ENCODE results near the gene PEX26.
A peak's percentile ranks its signal among the peaks of the same experiment; 100 is the strongest.

The PEX26 gene

GRCh38 chr22:18077087-18077638 lies 627 bp upstream of the PEX26 start:
- Histone ChIP-seq H3K9me3 (ENCODE audit: insufficient read depth, low read depth, low read length) (no peaks in the 10 kb centered on the region), H3K36me3 (ENCODE audit: control insufficient read depth in 1 of 2, insufficient read depth in 2 of 2, low read length in 2 of 2) (peaks cover 5 to 14% of the 10 kb centered on the region in 2 experiments), H3K79me1 (ENCODE audit: low read length) (peaks cover 7% of the 10 kb centered on the region), H3K4me1 (ENCODE audit: control insufficient read depth in 1 of 2, insufficient read depth in 2 of 2, low read length in 2 of 2) (peaks cover 4 to 5% of the 10 kb centered on the region in 2 experiments), H2BK120ac (ENCODE audit: insufficient read depth, low read length, poor library complexity) (no peak overlapping the region), H3K23ac (ENCODE audit: low read length) (no peak overlapping the region), H3K27me3 (ENCODE audit: insufficient read depth, low read length) (no peaks in the 10 kb centered on the region), H2AK5ac (ENCODE audit: low read length) (no peak overlapping the region), H3K4ac (ENCODE audit: low read depth, low read length) (peak overlapping the region; percentile 18), H2BK12ac (ENCODE audit: low read length) (no peak overlapping the region), H4K91ac (ENCODE audit: low read depth, low read length) (peak overlapping the region; percentile 16), H2AFZ (ENCODE audit: insufficient read depth, low read length, poor library complexity) (peak overlapping the region; percentile 14), H3K9ac (ENCODE audit: low read length) (peak overlapping the region; percentile 59), H3K18ac (ENCODE audit: low read length) (peak overlapping the region; percentile 13), H4K12ac (ENCODE audit: low read depth, low read length) (peak overlapping the region; percentile 40), H3K14ac (ENCODE audit: low read length) (peak overlapping the region; percentile 22), H3K4me3 (ENCODE audit: low read depth, low read length) (peak overlapping the region; percentile 74), H3K27ac (ENCODE audit: low read depth, low read length) (no peak overlapping the region), H2BK5ac (ENCODE audit: low read depth, low read length, poor library complexity) (no peak overlapping the region), H4K8ac (ENCODE audit: low read depth, low read length) (peak overlapping the region; percentile 73), H3K4me2 (ENCODE audit: low read length) (peak overlapping the region; percentile 71), H3K79me2 (ENCODE audit: control insufficient read depth, insufficient read depth, low read length, poor library complexity) (peaks cover 10% of the 10 kb centered on the region)
- 100% methylated on average over 1 of the region's 10 CpGs for WGBS (ENCODE audit: extremely low coverage, insufficient coverage, insufficient read length)
- DNase-seq, result no peak

GRCh38 chr22:18078329-18079041 lies 695 bp downstream of the PEX26 start:
- no peak overlapping the region for H2BK5ac ChIP-seq (ENCODE audit: low read depth, low read length, poor library complexity)
- peak overlapping the region; percentile 86 for H3K4me2 ChIP-seq (ENCODE audit: low read length)
- peak overlapping the region; percentile 34 for H2AK5ac ChIP-seq (ENCODE audit: low read length)
- peak overlapping the region; percentile 86 for H3K18ac ChIP-seq (ENCODE audit: low read length)
- peak overlapping the region; percentile 97 for H4K12ac ChIP-seq (ENCODE audit: low read depth, low read length)
- peak overlapping the region; percentile 14 for H3K27ac ChIP-seq (ENCODE audit: low read depth, low read length)
- peaks cover 8 to 19% of the 10 kb centered on the region in 2 experiments for H3K36me3 ChIP-seq (ENCODE audit: control insufficient read depth in 1 of 2, insufficient read depth in 2 of 2, low read length in 2 of 2)
- peak overlapping the region; percentile 89 for H3K4ac ChIP-seq (ENCODE audit: low read depth, low read length)
- no peaks in the 10 kb centered on the region for H3K9me3 ChIP-seq (ENCODE audit: insufficient read depth, low read depth, low read length)
- H2BK120ac ChIP-seq (ENCODE audit: insufficient read depth, low read length, poor library complexity), result peak overlapping the region; percentile 52
- DNase-seq, result peak in 1 of 2 donors; percentile 45
- peak overlapping the region; percentile 98 for H3K4me3 ChIP-seq (ENCODE audit: low read depth, low read length)
- peak overlapping the region; percentile 92 for H3K9ac ChIP-seq (ENCODE audit: low read length)
- H4K91ac ChIP-seq (ENCODE audit: low read depth, low read length), result peak overlapping the region; percentile 88
- peak overlapping the region; percentile 82 for H3K14ac ChIP-seq (ENCODE audit: low read length)
- H3K79me1 ChIP-seq (ENCODE audit: low read length), result peaks cover 7% of the 10 kb centered on the region
- H4K8ac ChIP-seq (ENCODE audit: low read depth, low read length), result peak overlapping the region; percentile 93
- H3K4me1 ChIP-seq (ENCODE audit: control insufficient read depth in 1 of 2, insufficient read depth in 2 of 2, low read length in 2 of 2), result peaks cover 4 to 5% of the 10 kb centered on the region in 2 experiments
- no peaks in the 10 kb centered on the region for H3K27me3 ChIP-seq (ENCODE audit: insufficient read depth, low read length)
- peak overlapping the region; percentile 23 for H2BK12ac ChIP-seq (ENCODE audit: low read length)
- H2AFZ ChIP-seq (ENCODE audit: insufficient read depth, low read length, poor library complexity), result peak overlapping the region; percentile 90
- no peak overlapping the region for H3K23ac ChIP-seq (ENCODE audit: low read length)
- H3K79me2 ChIP-seq (ENCODE audit: control insufficient read depth, insufficient read depth, low read length, poor library complexity), result peaks cover 10% of the 10 kb centered on the region
- no CpG with 5 or more reads among the region's 45 CpGs for WGBS (ENCODE audit: extremely low coverage, insufficient coverage, insufficient read length)

GRCh38 chr22:18079706-18080233 lies 2.0 kb downstream of the PEX26 start:
- H3K36me3 ChIP-seq (ENCODE audit: control insufficient read depth in 1 of 2, insufficient read depth in 2 of 2, low read length in 2 of 2), result peaks cover 11 to 25% of the 10 kb centered on the region in 2 experiments
- no CpG with 5 or more reads among the region's 4 CpGs for WGBS (ENCODE audit: extremely low coverage, insufficient coverage, insufficient read length)
- H3K27ac ChIP-seq (ENCODE audit: low read depth, low read length), result no peak overlapping the region
- peaks cover 7% of the 10 kb centered on the region for H3K79me1 ChIP-seq (ENCODE audit: low read length)
- H3K4me1 ChIP-seq (ENCODE audit: control insufficient read depth in 1 of 2, insufficient read depth in 2 of 2, low read length in 2 of 2), result peaks cover 4 to 5% of the 10 kb centered on the region in 2 experiments
- H3K4ac ChIP-seq (ENCODE audit: low read depth, low read length), result no peak overlapping the region
- no peak for DNase-seq
- H3K9me3 ChIP-seq (ENCODE audit: insufficient read depth, low read depth, low read length), result no peaks in the 10 kb centered on the region
- no peak overlapping the region for H2AFZ ChIP-seq (ENCODE audit: insufficient read depth, low read length, poor library complexity)
- H4K8ac ChIP-seq (ENCODE audit: low read depth, low read length), result no peak overlapping the region
- no peaks in the 10 kb centered on the region for H3K27me3 ChIP-seq (ENCODE audit: insufficient read depth, low read length)
- H3K18ac ChIP-seq (ENCODE audit: low read length), result no peak overlapping the region
- no peak overlapping the region for H2BK5ac ChIP-seq (ENCODE audit: low read depth, low read length, poor library complexity)
- no peak overlapping the region for H3K9ac ChIP-seq (ENCODE audit: low read length)
- H2BK120ac ChIP-seq (ENCODE audit: insufficient read depth, low read length, poor library complexity), result no peak overlapping the region
- no peak overlapping the region for H3K4me3 ChIP-seq (ENCODE audit: low read depth, low read length)
- no peak overlapping the region for H3K14ac ChIP-seq (ENCODE audit: low read length)
- H3K4me2 ChIP-seq (ENCODE audit: low read length), result no peak overlapping the region
- peaks cover 10% of the 10 kb centered on the region for H3K79me2 ChIP-seq (ENCODE audit: control insufficient read depth, insufficient read depth, low read length, poor library complexity)
- no peak overlapping the region for H4K91ac ChIP-seq (ENCODE audit: low read depth, low read length)
- H2AK5ac ChIP-seq (ENCODE audit: low read length), result no peak overlapping the region
- no peak overlapping the region for H2BK12ac ChIP-seq (ENCODE audit: low read length)
- no peak overlapping the region for H3K23ac ChIP-seq (ENCODE audit: low read length)
- no peak overlapping the region for H4K12ac ChIP-seq (ENCODE audit: low read depth, low read length)

GRCh38 chr22:18081416-18081815 lies 3.6 kb downstream of the PEX26 start:
- WGBS (ENCODE audit: extremely low coverage, insufficient coverage, insufficient read length), result no CpG with 5 or more reads among the region's 5 CpGs
- no peak overlapping the region for H4K8ac ChIP-seq (ENCODE audit: low read depth, low read length)
- no peak for DNase-seq
- no peaks in the 10 kb centered on the region for H3K9me3 ChIP-seq (ENCODE audit: insufficient read depth, low read depth, low read length)
- no peak overlapping the region for H2BK120ac ChIP-seq (ENCODE audit: insufficient read depth, low read length, poor library complexity)
- H4K12ac ChIP-seq (ENCODE audit: low read depth, low read length), result no peak overlapping the region
- H3K27ac ChIP-seq (ENCODE audit: low read depth, low read length), result no peak overlapping the region
- no peak overlapping the region for H2BK12ac ChIP-seq (ENCODE audit: low read length)
- H3K79me1 ChIP-seq (ENCODE audit: low read length), result peaks cover 7% of the 10 kb centered on the region
- peaks cover 4 to 5% of the 10 kb centered on the region in 2 experiments for H3K4me1 ChIP-seq (ENCODE audit: control insufficient read depth in 1 of 2, insufficient read depth in 2 of 2, low read length in 2 of 2)
- H3K79me2 ChIP-seq (ENCODE audit: control insufficient read depth, insufficient read depth, low read length, poor library complexity), result peaks cover 10% of the 10 kb centered on the region
- H4K91ac ChIP-seq (ENCODE audit: low read depth, low read length), result no peak overlapping the region
- no peak overlapping the region for H3K23ac ChIP-seq (ENCODE audit: low read length)
- no peak overlapping the region for H3K18ac ChIP-seq (ENCODE audit: low read length)
- H2AFZ ChIP-seq (ENCODE audit: insufficient read depth, low read length, poor library complexity), result no peak overlapping the region
- no peak overlapping the region for H2BK5ac ChIP-seq (ENCODE audit: low read depth, low read length, poor library complexity)
- H2AK5ac ChIP-seq (ENCODE audit: low read length), result no peak overlapping the region
- H3K4me2 ChIP-seq (ENCODE audit: low read length), result no peak overlapping the region
- peaks cover 20 to 31% of the 10 kb centered on the region in 2 experiments for H3K36me3 ChIP-seq (ENCODE audit: control insufficient read depth in 1 of 2, insufficient read depth in 2 of 2, low read length in 2 of 2)
- H3K4me3 ChIP-seq (ENCODE audit: low read depth, low read length), result no peak overlapping the region
- H3K4ac ChIP-seq (ENCODE audit: low read depth, low read length), result no peak overlapping the region
- no peak overlapping the region for H3K9ac ChIP-seq (ENCODE audit: low read length)
- no peak overlapping the region for H3K14ac ChIP-seq (ENCODE audit: low read length)
- H3K27me3 ChIP-seq (ENCODE audit: insufficient read depth, low read length), result no peaks in the 10 kb centered on the region

All from trophoblast cell (in vitro differentiated cells and primary cell).